T-cell (primary cell): ENCODE results near the gene DCDC2. TPM values are rescaled to one million over a fixed set of nuclear protein-coding genes. Genes with fewer than 3 reads are reported as not detected.
"Not testable (repeated sequence)": the region's sequence is repeated elsewhere in the genome, so short reads cannot be mapped to it uniquely, and the experiment has no call there.

Experiments used
- ATAC-seq, 4 experiments: fragments of 200-7000 bp in 3 of 4; fragments of 150-1000 bp in 1 of 4; cut with Tn5 transposase; replicated peaks in 1 of 4; 1 replicate in 3 of 4; 2 replicates in 1 of 4; pipeline ENCODE4 v1.10.0; 2021; ENCODE audit warnings: moderate library complexity in 3 of 4, mild to moderate bottlenecking in 2 of 4, moderate number of reproducible peaks in 1 of 4
- CTCF ChIA-PET, 2 donors: fragments of 300-600 bp; sonication (Branson Sonifier 250); formaldehyde crosslinking; loops; one replicate each; lab custom pipeline; 2022; ENCODE audit warnings: antibody characterized with exemption in 2 of 2; lab: Charles Lee
- POLR2A ChIA-PET, 2 donors: fragments of 300-600 bp; sonication (Branson Sonifier 250); formaldehyde crosslinking; loops; one replicate each; lab custom pipeline; 2022; ENCODE audit warnings: antibody characterized with exemption in 2 of 2; lab: Charles Lee
- DNase-seq, 35 experiments: peaks; one replicate each; pipeline versions ENCODE4 v3.0.0 to v3.0.0-alpha.2; 2013 to 2023
- H3K27ac ChIP-seq: one replicate; pipeline ENCODE4 v1.5.1; 2013; ENCODE audit warnings: low read length
- H3K27me3 ChIP-seq, 2 experiments: replicated peaks in 1 of 2; 1 replicate in 1 of 2; 2 replicates in 1 of 2; pipeline versions ENCODE4 v1.6.1 to v1.7.0; 2013; ENCODE audit warnings: low read length in 1 of 2, mixed read lengths in 1 of 2; ENCODE audit not compliant: control insufficient read depth in 2 of 2, insufficient read depth in 2 of 2; ENCODE audit errors: extremely low read depth in 1 of 2
- H3K36me3 ChIP-seq, 2 donors: 1 replicate in 1 of 2; 2 replicates in 1 of 2; pipeline versions ENCODE4 v1.6.1 to v1.7.0; 2013; ENCODE audit warnings: low read length in 1 of 2; ENCODE audit not compliant: control insufficient read depth in 2 of 2, insufficient read depth in 1 of 2; ENCODE audit errors: extremely low read depth in 1 of 2
- H3K4me1 ChIP-seq, 2 experiments: 1 replicate in 1 of 2; 2 replicates in 1 of 2; pipeline versions ENCODE4 v1.6.1 to v1.7.0; 2013; ENCODE audit warnings: low read length in 2 of 2, mixed read lengths in 1 of 2; ENCODE audit not compliant: insufficient read depth in 2 of 2, control insufficient read depth in 1 of 2; ENCODE audit errors: extremely low read depth in 1 of 2
- H3K4me3 ChIP-seq, 2 donors: 1 replicate in 1 of 2; 2 replicates in 1 of 2; pipeline versions ENCODE4 v1.5.1 to v1.7.0; 2013; ENCODE audit warnings: mild to moderate bottlenecking in 2 of 2, low read length in 1 of 2, moderate library complexity in 1 of 2; ENCODE audit not compliant: control insufficient read depth in 1 of 2; ENCODE audit errors: extremely low read depth in 1 of 2
- H3K9me3 ChIP-seq: 2 replicates; pipeline ENCODE4 v1.7.0; 2013
- H3K27ac Mint-ChIP-seq, 2 donors: one replicate each; pipeline ENCODE4 v1.8.0; 2020 to 2021; ENCODE audit warnings: mild to moderate bottlenecking in 2 of 2, mixed read lengths in 2 of 2
- H3K27me3 Mint-ChIP-seq, 2 donors: one replicate each; pipeline ENCODE4 v1.8.0; 2021 to 2022; ENCODE audit warnings: mixed read lengths in 2 of 2
- H3K36me3 Mint-ChIP-seq: one replicate; pipeline ENCODE4 v1.8.0; 2021; ENCODE audit warnings: mixed read lengths
- H3K4me1 Mint-ChIP-seq, 3 donors: one replicate each; pipeline ENCODE4 v1.8.0; 2020 to 2022; ENCODE audit warnings: mixed read lengths in 3 of 3, mild to moderate bottlenecking in 1 of 3
- H3K4me3 Mint-ChIP-seq, 3 donors: one replicate each; pipeline ENCODE4 v1.8.0; 2020 to 2022; ENCODE audit warnings: mild to moderate bottlenecking in 3 of 3, mixed read lengths in 3 of 3, moderate library complexity in 3 of 3
- H3K9me3 Mint-ChIP-seq, 3 donors: one replicate each; pipeline ENCODE4 v1.8.0; 2020 to 2022; ENCODE audit warnings: mixed read lengths in 3 of 3
- WGBS: methylation state at CpG from one replicate; pipeline ENCODE4 v1.1.5; 2013; ENCODE audit warnings: missing lambda C conversion rate; ENCODE audit not compliant: insufficient coverage; 5-methylcytosine and 5-hydroxymethylcytosine counted together
- total RNA-seq, 35 experiments: library from RNA in 6 of 35; stranded (reverse) in 6 of 35; fragments of 120-200 nt in 1 of 35; gene quantifications; one replicate each; pipeline versions ENCODE4 v1.2.1 to v1.2.4 and lab custom pipeline; 2013 to 2026

Gene DCDC2
- total RNA-seq, 5 donors from 2014 or later (not counting 1 experiment from before 2014, with no cell fraction given) = 0.09 to 0.58 (median 0.13) TPM; not detected in 1

DNA sequence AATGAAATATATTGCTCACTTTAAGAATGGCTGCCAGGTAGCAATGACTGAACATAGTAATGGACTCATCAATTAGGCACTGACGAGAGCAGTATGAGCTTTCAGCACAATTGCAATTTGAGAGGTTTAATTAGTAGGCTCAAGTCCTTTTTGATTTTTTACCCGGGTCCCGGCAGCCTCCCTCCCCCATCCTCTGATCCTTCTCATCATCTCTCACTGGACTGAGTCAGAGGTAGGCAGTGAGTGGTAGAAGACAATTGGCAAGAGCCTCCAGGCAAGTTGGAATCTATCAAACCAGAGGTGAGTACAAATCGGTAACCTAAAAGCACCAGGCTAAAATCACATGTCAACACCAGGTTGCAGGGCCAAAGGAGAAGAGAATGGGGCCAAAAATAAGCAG is 107.9 kb downstream of the DCDC2 start:
- Mint-ChIP-seq H3K4me3 (no peak overlapping the region), H3K27me3 (peaks cover 5 to 30% of the 10 kb centered on the region in 2 donors), H3K36me3 (no peaks in the 10 kb centered on the region), H3K4me1 (no peaks in the 10 kb centered on the region), H3K27ac (no peak overlapping the region), H3K9me3 (peaks cover 5 to 7% (median 7%) of the 10 kb centered on the region in 3 donors)
- Histone ChIP-seq H3K27ac (no peak overlapping the region), H3K27me3 (no peaks in the 10 kb centered on the region), H3K4me3 (no peak overlapping the region), H3K9me3 (no peaks in the 10 kb centered on the region), H3K4me1 (no peaks in the 10 kb centered on the region), H3K36me3 (no peaks in the 10 kb centered on the region)
- ChIA-PET POLR2A (no interaction called here), CTCF (no interaction called here)
- ATAC-seq = no peak
- 100% methylated on average over 1 of the region's 4 CpGs for WGBS
- no peak for DNase-seq

DNA sequence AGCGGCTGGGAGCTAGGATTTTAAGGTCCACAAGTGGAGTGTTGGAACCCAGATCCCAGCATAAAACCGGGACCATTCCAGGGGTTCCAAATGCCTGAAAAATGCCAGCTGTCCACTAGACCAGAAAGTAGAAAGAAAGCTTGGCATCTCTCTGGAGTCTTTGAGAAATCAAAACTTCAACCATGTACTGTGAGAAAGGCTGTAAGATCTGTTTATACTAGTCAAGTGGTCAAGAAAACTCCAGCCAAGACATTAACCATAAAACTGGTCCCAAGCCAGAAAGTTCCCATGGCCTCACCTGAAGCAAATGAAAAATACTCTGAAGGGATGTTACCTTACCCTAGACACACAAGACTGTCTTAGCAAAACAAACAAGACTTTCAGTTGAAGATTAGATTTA is 112.6 kb downstream of the DCDC2 start:
- WGBS = 95% methylated on average over 2 of the region's 2 CpGs
- H3K36me3 Mint-ChIP-seq = no peaks in the 10 kb centered on the region
- H3K9me3 ChIP-seq = no peaks in the 10 kb centered on the region
- ChIA-PET CTCF (no interaction called here), POLR2A (no interaction called here)
- H3K27ac Mint-ChIP-seq = no peak overlapping the region
- H3K36me3 ChIP-seq = no peaks in the 10 kb centered on the region
- peaks cover 0 to 4% (median 0%) of the 10 kb centered on the region in 3 donors for H3K9me3 Mint-ChIP-seq
- no peak for DNase-seq
- H3K4me1 Mint-ChIP-seq = no peaks in the 10 kb centered on the region
- H3K4me3 ChIP-seq = no peak overlapping the region
- no peak overlapping the region for H3K27ac ChIP-seq
- no peak overlapping the region for H3K4me3 Mint-ChIP-seq
- no peaks in the 10 kb centered on the region for H3K4me1 ChIP-seq
- no peak for ATAC-seq
- peaks cover 16 to 31% of the 10 kb centered on the region in 2 donors for H3K27me3 Mint-ChIP-seq
- H3K27me3 ChIP-seq = peaks cover 0 to 12% of the 10 kb centered on the region in 2 experiments

DNA sequence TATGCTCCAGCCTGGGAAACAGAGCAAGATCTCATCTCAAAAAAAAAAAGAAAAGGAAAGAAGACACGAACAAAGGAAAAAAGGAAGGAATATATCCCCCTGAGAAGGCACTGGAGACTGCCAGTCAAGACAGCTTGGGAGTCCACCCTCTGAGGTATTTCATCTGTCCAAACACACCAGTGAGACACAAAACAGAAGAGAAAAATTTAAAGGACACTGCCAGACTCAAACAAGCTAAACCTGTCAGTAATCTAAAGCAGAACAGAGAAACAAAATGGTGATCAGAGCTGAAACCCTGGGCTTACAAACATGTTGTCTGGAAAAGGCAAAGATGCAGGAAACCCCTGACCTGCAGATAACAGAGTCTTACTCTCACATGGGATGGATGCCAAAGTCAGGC is 114.9 kb downstream of the DCDC2 start:
- no peaks in the 10 kb centered on the region for H3K9me3 ChIP-seq
- Mint-ChIP-seq H3K4me3 (no peak overlapping the region), H3K27ac (no peak overlapping the region), H3K36me3 (no peaks in the 10 kb centered on the region), H3K27me3 (peaks cover 16 to 21% of the 10 kb centered on the region in 2 donors), H3K4me1 (no peaks in the 10 kb centered on the region), H3K9me3 (peaks cover 0 to 4% (median 0%) of the 10 kb centered on the region in 3 donors)
- no peaks in the 10 kb centered on the region for H3K36me3 ChIP-seq
- no CpG with 5 or more reads among the region's 1 CpG for WGBS
- POLR2A ChIA-PET = no interaction called here
- ATAC-seq (no peak), DNase-seq (no peak)
- no peak overlapping the region for H3K4me3 ChIP-seq
- CTCF ChIA-PET = no interaction called here
- no peak overlapping the region for H3K27ac ChIP-seq
- peaks cover 0 to 12% of the 10 kb centered on the region in 2 experiments for H3K27me3 ChIP-seq
- no peaks in the 10 kb centered on the region for H3K4me1 ChIP-seq

DNA sequence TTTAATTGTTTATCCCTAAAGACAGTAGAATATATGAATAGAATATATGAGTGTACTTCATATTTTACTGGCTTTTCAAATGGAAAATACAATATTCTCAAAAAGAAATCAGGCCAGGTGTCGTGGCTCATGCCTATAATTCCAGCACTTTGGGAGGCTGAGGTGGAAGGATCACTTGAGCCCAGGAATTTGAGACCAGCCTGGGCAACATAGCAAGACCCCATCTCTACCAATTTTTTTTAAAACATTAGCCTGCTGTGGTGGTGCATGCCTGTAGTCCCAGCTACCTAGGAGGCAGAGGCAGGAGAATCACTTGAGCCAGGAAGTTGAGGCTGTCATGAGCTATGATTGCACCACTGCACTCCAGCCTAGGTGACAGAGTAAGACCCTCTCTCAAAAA is 116.1 kb downstream of the DCDC2 start:
- H3K4me3 Mint-ChIP-seq, DNase-seq, H3K4me1 ChIP-seq, POLR2A ChIA-PET, ATAC-seq, H3K36me3 ChIP-seq, H3K4me1 Mint-ChIP-seq, H3K27ac Mint-ChIP-seq, H3K36me3 Mint-ChIP-seq, H3K4me3 ChIP-seq, CTCF ChIA-PET, H3K9me3 ChIP-seq, H3K9me3 Mint-ChIP-seq, H3K27ac ChIP-seq: not testable (repeated sequence)
- WGBS = no CpG with 5 or more reads among the region's 1 CpG
- H3K27me3 ChIP-seq = peaks cover 0 to 12% of the 10 kb centered on the region in 2 experiments
- H3K27me3 Mint-ChIP-seq = peaks cover 16% of the 10 kb centered on the region in 2 donors

DNA sequence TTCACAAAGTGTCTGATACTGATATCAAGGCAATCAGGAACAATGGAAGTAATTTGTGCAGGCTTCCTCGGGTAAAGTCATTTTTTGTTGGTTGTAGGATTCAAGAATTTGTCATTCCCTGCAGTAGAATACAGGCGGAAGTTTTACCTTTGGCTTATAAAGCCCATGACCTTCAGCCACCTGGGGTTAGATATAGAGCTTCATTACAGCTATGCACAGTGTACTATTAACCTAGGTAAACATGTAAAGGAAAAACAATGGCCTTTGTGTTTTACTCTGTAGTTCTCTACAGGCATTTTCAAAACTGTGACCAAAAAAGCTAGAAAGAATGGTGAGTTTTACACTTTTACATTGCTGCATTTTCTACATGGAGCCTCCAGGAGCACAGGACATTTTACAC is 116.9 kb downstream of the DCDC2 start:
- peaks cover 16% of the 10 kb centered on the region in 2 donors for H3K27me3 Mint-ChIP-seq
- peaks cover 3 to 8% (median 3%) of the 10 kb centered on the region in 3 donors for H3K9me3 Mint-ChIP-seq
- no CpG with 5 or more reads among the region's 2 CpGs for WGBS
- Histone ChIP-seq H3K27me3 (peaks cover 0 to 12% of the 10 kb centered on the region in 2 experiments), H3K4me3 (no peak overlapping the region), H3K9me3 (no peaks in the 10 kb centered on the region), H3K36me3 (no peaks in the 10 kb centered on the region), H3K4me1 (no peaks in the 10 kb centered on the region), H3K27ac (no peak overlapping the region)
- DNase-seq = no peak
- H3K4me3 Mint-ChIP-seq = no peak overlapping the region
- H3K27ac Mint-ChIP-seq = no peak overlapping the region
- ChIA-PET POLR2A (no interaction called here), CTCF (no interaction called here)
- no peak for ATAC-seq
- peaks cover 0 to 5% (median 0%) of the 10 kb centered on the region in 3 donors for H3K4me1 Mint-ChIP-seq
- H3K36me3 Mint-ChIP-seq = no peaks in the 10 kb centered on the region

DNA sequence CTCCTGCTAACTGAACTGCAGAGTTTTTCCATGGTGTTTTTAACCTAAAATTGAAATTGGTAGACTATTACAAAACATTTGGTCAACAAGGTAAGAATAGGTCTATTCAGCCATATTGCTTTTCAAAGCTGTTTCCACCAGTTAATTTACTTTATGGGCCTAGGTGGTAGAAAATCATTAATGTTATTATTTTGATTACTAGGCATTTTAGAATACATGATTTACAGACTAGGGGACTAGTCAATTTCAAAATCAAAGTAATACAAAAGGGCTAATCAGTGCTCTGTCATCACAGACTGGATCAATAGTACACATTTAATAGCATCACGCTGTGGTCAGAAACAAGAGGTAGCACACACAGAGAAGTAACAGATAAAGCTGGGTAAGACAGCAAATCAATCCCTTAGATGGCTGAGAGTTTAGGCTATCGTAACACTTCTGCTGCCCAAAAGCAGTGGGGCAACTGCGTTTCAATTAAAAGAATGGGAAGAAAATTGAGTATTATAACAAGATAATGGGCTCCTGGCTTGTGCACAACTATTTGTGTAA is 117.4 kb downstream of the DCDC2 start:
- no peaks in the 10 kb centered on the region for H3K9me3 ChIP-seq
- Mint-ChIP-seq H3K4me1 (peaks cover 0 to 5% (median 0%) of the 10 kb centered on the region in 3 donors), H3K27ac (no peak overlapping the region), H3K27me3 (peaks cover 14 to 16% of the 10 kb centered on the region in 2 donors), H3K4me3 (no peak overlapping the region), H3K9me3 (peaks cover 3 to 6% (median 3%) of the 10 kb centered on the region in 3 donors), H3K36me3 (no peaks in the 10 kb centered on the region)
- no peaks in the 10 kb centered on the region for H3K36me3 ChIP-seq
- no peak for DNase-seq
- ChIA-PET CTCF (no interaction called here), POLR2A (no interaction called here)
- H3K27me3 ChIP-seq = peaks cover 0 to 12% of the 10 kb centered on the region in 2 experiments
- no peaks in the 10 kb centered on the region for H3K4me1 ChIP-seq
- H3K4me3 ChIP-seq = no peak overlapping the region
- no peak overlapping the region for H3K27ac ChIP-seq
- ATAC-seq = no peak
- WGBS = 86% methylated on average over 2 of the region's 3 CpGs
